Sigmoid colon (tissue), 4 donors: ENCODE measurements around the gene SYCE1.

Experiments
- CTCF ChIP-seq, 4 experiments: fragments of 450-650 bp in 3 of 4; fragments of 200-600 bp in 1 of 4; IDR thresholded peaks; one replicate each; pipeline ENCODE4 v1.5.1; 2016 to 2019; ENCODE audit warnings: antibody characterized with exemption in 4 of 4, mild to moderate bottlenecking in 3 of 4, moderate library complexity in 2 of 4
- EP300 ChIP-seq, 4 donors: sonication (generic); formaldehyde crosslinking; IDR thresholded peaks; one replicate each; pipeline ENCODE4 v1.6.1; 2017; ENCODE audit warnings: antibody characterized with exemption in 4 of 4
- POLR2A ChIP-seq, 2 donors: fragments of 450-650 bp; IDR thresholded peaks; one replicate each; pipeline ENCODE4 v1.6.1; 2016; ENCODE audit warnings: antibody characterized with exemption in 2 of 2, mild to moderate bottlenecking in 2 of 2, moderate library complexity in 2 of 2
- POLR2AphosphoS5 ChIP-seq, 4 donors: sonication (generic); formaldehyde crosslinking; IDR thresholded peaks; one replicate each; pipeline ENCODE4 v1.6.1; 2017; ENCODE audit warnings: antibody characterized with exemption in 4 of 4

GRCh38 chr10:133568287-133568614, 2.9 kb upstream of the SYCE1 start:
- TF ChIP-seq EP300 (IDR thresholded peaks at IDR 0.05) (no peak), CTCF (IDR thresholded peaks at IDR 0.05) (no peak), POLR2A (IDR thresholded peaks at IDR 0.05) (no peak), POLR2AphosphoS5 (IDR thresholded peaks at IDR 0.05) (no peak)
